CD8-positive, alpha-beta memory T cell (primary cell): ENCODE results near the gene TPST2. TPM values are rescaled to one million over a fixed set of nuclear protein-coding genes. Genes with fewer than 3 reads are reported as not detected.

ENCODE experiments used
- CTCF ChIA-PET: fragments of 350-600 bp; sonication (Branson Sonifier 250); formaldehyde crosslinking; loops from one replicate; lab custom pipeline; 2021; ENCODE audit warnings: antibody characterized with exemption; lab: Charles Lee
- POLR2A ChIA-PET: fragments of 350-600 bp; sonication (Branson Sonifier 250); formaldehyde crosslinking; loops from one replicate; lab custom pipeline; 2021; ENCODE audit warnings: antibody characterized with exemption; lab: Charles Lee
- DNase-seq, 5 donors: peaks; one replicate each; pipeline versions ENCODE4 v3.0.0 to v3.0.0-alpha.2; 2020 to 2022; ENCODE audit warnings: mixed read lengths in 1 of 5
- H3K27ac ChIP-seq: one replicate; pipeline ENCODE4 v1.7.0; 2013; ENCODE audit warnings: low read depth, mild to moderate bottlenecking, low read length, moderate library complexity
- H3K27me3 ChIP-seq: 2 replicates; pipeline ENCODE4 v1.7.0; 2013; ENCODE audit warnings: low read length, mild to moderate bottlenecking; ENCODE audit not compliant: insufficient read depth, poor library complexity, severe bottlenecking
- H3K36me3 ChIP-seq: 2 replicates; pipeline ENCODE4 v1.7.0; 2013; ENCODE audit warnings: mild to moderate bottlenecking, low read length, moderate library complexity; ENCODE audit not compliant: insufficient read depth
- H3K4me1 ChIP-seq: 2 replicates; pipeline ENCODE4 v1.7.0; 2013; ENCODE audit warnings: mild to moderate bottlenecking, low read length, moderate library complexity; ENCODE audit not compliant: insufficient read depth
- H3K4me3 ChIP-seq: 2 replicates; pipeline ENCODE4 v1.7.0; 2013; ENCODE audit warnings: mild to moderate bottlenecking, low read length
- H3K9me3 ChIP-seq: 2 replicates; pipeline ENCODE4 v1.7.0; 2013; ENCODE audit warnings: mild to moderate bottlenecking, low read length
- H3K27ac Mint-ChIP-seq, 8 donors: one replicate each; pipeline ENCODE4 v1.8.0; 2020 to 2021; ENCODE audit warnings: mixed read lengths in 8 of 8, mild to moderate bottlenecking in 6 of 8, inconsistent platforms in 3 of 8, moderate library complexity in 3 of 8
- H3K27me3 Mint-ChIP-seq, 2 donors: one replicate each; pipeline ENCODE4 v1.8.0; 2020 to 2021; ENCODE audit warnings: mixed read lengths in 2 of 2, mild to moderate bottlenecking in 1 of 2, moderate library complexity in 1 of 2
- H3K36me3 Mint-ChIP-seq, 3 donors: one replicate each; pipeline ENCODE4 v1.8.0; 2020 to 2021; ENCODE audit warnings: mixed read lengths in 3 of 3, inconsistent platforms in 1 of 3, mild to moderate bottlenecking in 1 of 3
- H3K4me1 Mint-ChIP-seq, 3 donors: one replicate each; pipeline ENCODE4 v1.8.0; 2020 to 2021; ENCODE audit warnings: mixed read lengths in 3 of 3, inconsistent platforms in 1 of 3, mild to moderate bottlenecking in 1 of 3
- H3K4me3 Mint-ChIP-seq, 7 donors: one replicate each; pipeline ENCODE4 v1.8.0; 2020 to 2021; ENCODE audit warnings: mixed read lengths in 7 of 7, mild to moderate bottlenecking in 6 of 7, moderate library complexity in 4 of 7, inconsistent platforms in 2 of 7
- H3K9me3 Mint-ChIP-seq, 5 donors: one replicate each; pipeline ENCODE4 v1.8.0; 2020 to 2022; ENCODE audit warnings: mixed read lengths in 5 of 5, mild to moderate bottlenecking in 3 of 5, moderate library complexity in 2 of 5, inconsistent platforms in 1 of 5
- polyA plus RNA-seq: library from polyadenylated mRNA; unstranded; fragments of 300-500 nt; fragmentation: Illumina TruSeq; gene quantifications from one replicate; pipeline ENCODE4 v1.2.3, GENCODE V29; 2021
- total RNA-seq, 2 experiments: library from RNA; stranded (reverse); gene quantifications; one replicate each; pipeline ENCODE4 v1.2.3, GENCODE V29; 2021

The TPST2 gene
- total and polyA plus RNA-seq, 3 experiments from 2014 or later, result 36.7 to 201 (median 37.3) TPM

- H3K27ac Mint-ChIP-seq, result peak overlapping the region in 7 of 8 donors; percentile 18 to 95 (median 88)
- Histone ChIP-seq H3K27me3 (no peaks in the 10 kb centered on the region), H3K4me3 (no peak overlapping the region), H3K27ac (no peak overlapping the region), H3K36me3 (peaks cover 3% of the 10 kb centered on the region), H3K4me1 (peaks cover 19% of the 10 kb centered on the region), H3K9me3 (no peaks in the 10 kb centered on the region)
- no peak for DNase-seq
- peak overlapping the region in 2 of 7 donors; percentile 43 to 61 for H3K4me3 Mint-ChIP-seq
- H3K4me1 Mint-ChIP-seq, result peaks cover 59 to 75% (median 63%) of the 10 kb centered on the region in 3 donors
- ChIA-PET POLR2A (no interaction called here), CTCF (interaction anchor here (1.3 kb wide), 1 partner anchor 11 kb away, joined by 4 read pairs; no protein-coding TSS in a partner anchor)
- H3K27me3 Mint-ChIP-seq, result no peaks in the 10 kb centered on the region
- no peaks in the 10 kb centered on the region for H3K9me3 Mint-ChIP-seq
- peaks cover 0 to 66% (median 7%) of the 10 kb centered on the region in 3 donors for H3K36me3 Mint-ChIP-seq
Measured at GRCh38 chr22:26546282-26546681, 43.6 kb downstream of the TPST2 start.

- no peak overlapping the region for H3K4me3 ChIP-seq
- peaks cover 3% of the 10 kb centered on the region for H3K36me3 ChIP-seq
- DNase-seq, result no peak
- H3K27ac ChIP-seq, result no peak overlapping the region
- Mint-ChIP-seq H3K4me1 (peaks cover 58 to 70% (median 62%) of the 10 kb centered on the region in 3 donors), H3K9me3 (no peaks in the 10 kb centered on the region), H3K27ac (peak overlapping the region in 5 of 8 donors; percentile 18 to 92 (median 72)), H3K4me3 (no peak overlapping the region), H3K27me3 (no peaks in the 10 kb centered on the region), H3K36me3 (peaks cover 0 to 65% (median 7%) of the 10 kb centered on the region in 3 donors)
- H3K4me1 ChIP-seq, result peaks cover 19% of the 10 kb centered on the region
- H3K27me3 ChIP-seq, result no peaks in the 10 kb centered on the region
- H3K9me3 ChIP-seq, result no peaks in the 10 kb centered on the region
- POLR2A ChIA-PET, result no interaction called here
- CTCF ChIA-PET, result interaction anchor here (1.3 kb wide), 1 partner anchor 11 kb away, joined by 4 read pairs; no protein-coding TSS in a partner anchor
Measured at GRCh38 chr22:26545827-26546226, 44.1 kb downstream of the TPST2 start.

- Histone ChIP-seq H3K4me3 (no peak overlapping the region), H3K9me3 (no peaks in the 10 kb centered on the region), H3K27me3 (no peaks in the 10 kb centered on the region), H3K4me1 (peaks cover 19% of the 10 kb centered on the region), H3K36me3 (peaks cover 6% of the 10 kb centered on the region), H3K27ac (no peak overlapping the region)
- H3K36me3 Mint-ChIP-seq, result peaks cover 0 to 65% (median 5%) of the 10 kb centered on the region in 3 donors
- no peak overlapping the region for H3K4me3 Mint-ChIP-seq
- H3K4me1 Mint-ChIP-seq, result peaks cover 56 to 66% (median 57%) of the 10 kb centered on the region in 3 donors
- H3K27ac Mint-ChIP-seq, result peak overlapping the region in 6 of 8 donors; percentile 20 to 87 (median 47)
- DNase-seq, result no peak
- CTCF ChIA-PET, result no interaction called here
- POLR2A ChIA-PET, result no interaction called here
- H3K27me3 Mint-ChIP-seq, result no peaks in the 10 kb centered on the region
- no peaks in the 10 kb centered on the region for H3K9me3 Mint-ChIP-seq
Measured at GRCh38 chr22:26545385-26545784, 44.5 kb downstream of the TPST2 start.

- no peaks in the 10 kb centered on the region for H3K27me3 ChIP-seq
- peaks cover 19% of the 10 kb centered on the region for H3K4me1 ChIP-seq
- no peaks in the 10 kb centered on the region for H3K9me3 Mint-ChIP-seq
- CTCF ChIA-PET, result interaction anchor here (1.6 kb wide), 1 partner anchor 99 kb away, joined by 3 read pairs; no protein-coding TSS in a partner anchor
- peaks cover 0 to 68% (median 5%) of the 10 kb centered on the region in 3 donors for H3K36me3 Mint-ChIP-seq
- H3K27me3 Mint-ChIP-seq, result no peaks in the 10 kb centered on the region
- POLR2A ChIA-PET, result no interaction called here
- no peak for DNase-seq
- H3K4me3 Mint-ChIP-seq, result no peak overlapping the region
- H3K27ac ChIP-seq, result no peak overlapping the region
- H3K36me3 ChIP-seq, result peaks cover 6% of the 10 kb centered on the region
- H3K4me1 Mint-ChIP-seq, result peaks cover 52 to 61% (median 52%) of the 10 kb centered on the region in 3 donors
- H3K9me3 ChIP-seq, result no peaks in the 10 kb centered on the region
- H3K27ac Mint-ChIP-seq, result peak overlapping the region in 7 of 8 donors; percentile 44 to 79 (median 70)
- H3K4me3 ChIP-seq, result no peak overlapping the region
Measured at GRCh38 chr22:26544489-26544888, 45.4 kb downstream of the TPST2 start.

- peaks cover 6% of the 10 kb centered on the region for H3K36me3 ChIP-seq
- H3K9me3 Mint-ChIP-seq, result no peaks in the 10 kb centered on the region
- ChIA-PET CTCF (no interaction called here), POLR2A (no interaction called here)
- H3K27ac Mint-ChIP-seq, result peak overlapping the region; percentile 17 to 93 (median 68)
- peaks cover 0 to 79% (median 10%) of the 10 kb centered on the region in 3 donors for H3K36me3 Mint-ChIP-seq
- no peak overlapping the region for H3K27ac ChIP-seq
- peak in 1 of 5 donors; percentile 17 for DNase-seq
- H3K9me3 ChIP-seq, result no peaks in the 10 kb centered on the region
- H3K4me1 Mint-ChIP-seq, result peaks cover 46 to 57% (median 53%) of the 10 kb centered on the region in 3 donors
- peaks cover 19% of the 10 kb centered on the region for H3K4me1 ChIP-seq
- H3K4me3 Mint-ChIP-seq, result peak overlapping the region in 1 of 7 donors; percentile 57
- H3K4me3 ChIP-seq, result no peak overlapping the region
- no peaks in the 10 kb centered on the region for H3K27me3 ChIP-seq
- no peaks in the 10 kb centered on the region for H3K27me3 Mint-ChIP-seq
Measured at GRCh38 chr22:26542831-26543230, 47.1 kb downstream of the TPST2 start.

GRCh38 chr22:26541167-26541819 lies 48.6 kb downstream of the TPST2 start:
- no peaks in the 10 kb centered on the region for H3K9me3 ChIP-seq
- POLR2A ChIA-PET, result no interaction called here
- peaks cover 32 to 46% (median 44%) of the 10 kb centered on the region in 3 donors for H3K4me1 Mint-ChIP-seq
- H3K36me3 Mint-ChIP-seq, result peaks cover 0 to 80% (median 9%) of the 10 kb centered on the region in 3 donors
- H3K27me3 ChIP-seq, result no peaks in the 10 kb centered on the region
- no peaks in the 10 kb centered on the region for H3K9me3 Mint-ChIP-seq
- CTCF ChIA-PET, result interaction anchor here (0.9 kb wide), 1 partner anchor 14 kb away, joined by 3 read pairs; no protein-coding TSS in a partner anchor
- no peak overlapping the region for H3K4me3 ChIP-seq
- H3K27ac Mint-ChIP-seq, result no peak overlapping the region
- no peaks in the 10 kb centered on the region for H3K27me3 Mint-ChIP-seq
- H3K36me3 ChIP-seq, result peaks cover 10% of the 10 kb centered on the region
- no peak for DNase-seq
- no peak overlapping the region for H3K27ac ChIP-seq
- H3K4me3 Mint-ChIP-seq, result no peak overlapping the region
- H3K4me1 ChIP-seq, result peaks cover 19% of the 10 kb centered on the region

GRCh38 chr22:26540119-26540518 lies 49.8 kb downstream of the TPST2 start:
- no peaks in the 10 kb centered on the region for H3K9me3 ChIP-seq
- H3K4me3 ChIP-seq, result no peak overlapping the region
- Mint-ChIP-seq H3K36me3 (peaks cover 0 to 89% (median 7%) of the 10 kb centered on the region in 3 donors), H3K27me3 (no peaks in the 10 kb centered on the region), H3K4me1 (peaks cover 33 to 50% (median 47%) of the 10 kb centered on the region in 3 donors), H3K27ac (peak overlapping the region in 2 of 8 donors; percentile 42 to 47), H3K9me3 (no peaks in the 10 kb centered on the region), H3K4me3 (no peak overlapping the region)
- DNase-seq, result no peak
- POLR2A ChIA-PET, result no interaction called here
- H3K27me3 ChIP-seq, result no peaks in the 10 kb centered on the region
- peaks cover 19% of the 10 kb centered on the region for H3K4me1 ChIP-seq
- CTCF ChIA-PET, result interaction anchor here (0.9 kb wide), 1 partner anchor 44 kb away, joined by 3 read pairs; no protein-coding TSS in a partner anchor
- peaks cover 13% of the 10 kb centered on the region for H3K36me3 ChIP-seq
- no peak overlapping the region for H3K27ac ChIP-seq

- H3K27ac ChIP-seq, result no peak overlapping the region
- no peak for DNase-seq
- no peaks in the 10 kb centered on the region for H3K27me3 Mint-ChIP-seq
- no peaks in the 10 kb centered on the region for H3K9me3 ChIP-seq
- no peaks in the 10 kb centered on the region for H3K9me3 Mint-ChIP-seq
- peaks cover 16 to 33% (median 32%) of the 10 kb centered on the region in 3 donors for H3K4me1 Mint-ChIP-seq
- peak overlapping the region in 1 of 8 donors; percentile 70 for H3K27ac Mint-ChIP-seq
- no peak overlapping the region for H3K4me3 ChIP-seq
- CTCF ChIA-PET, result no interaction called here
- POLR2A ChIA-PET, result no interaction called here
- peaks cover 0 to 85% (median 11%) of the 10 kb centered on the region in 3 donors for H3K36me3 Mint-ChIP-seq
- H3K27me3 ChIP-seq, result no peaks in the 10 kb centered on the region
- H3K36me3 ChIP-seq, result peaks cover 24% of the 10 kb centered on the region
- no peak overlapping the region for H3K4me3 Mint-ChIP-seq
- no peaks in the 10 kb centered on the region for H3K4me1 ChIP-seq
Measured at GRCh38 chr22:26536762-26537134, 53.2 kb downstream of the TPST2 start.
